PC-9 (cell line): Measurements from ENCODE around the gene ANKS1B.

Experiments
- EZH2 ChIP-seq: fragments of 200-600 bp; sonication (generic); IDR thresholded peaks from 2 replicates; pipeline ENCODE4 v1.8.0; 2017; ENCODE audit warnings: antibody characterized with exemption, low read depth
- TF ChIP-seq, protein P1 (sequence below): fragments of 200-600 bp; sonication (generic); conservative IDR thresholded peaks from 2 replicates; pipeline ENCODE4 v1.6.1; 2017; ENCODE audit warnings: mixed run types, antibody characterized with exemption, mild to moderate bottlenecking, moderate library complexity

GRCh38 chr12:98901189-98901588 lies 1083.5 kb downstream of the ANKS1B start:
- TF ChIP-seq, protein P1, sequence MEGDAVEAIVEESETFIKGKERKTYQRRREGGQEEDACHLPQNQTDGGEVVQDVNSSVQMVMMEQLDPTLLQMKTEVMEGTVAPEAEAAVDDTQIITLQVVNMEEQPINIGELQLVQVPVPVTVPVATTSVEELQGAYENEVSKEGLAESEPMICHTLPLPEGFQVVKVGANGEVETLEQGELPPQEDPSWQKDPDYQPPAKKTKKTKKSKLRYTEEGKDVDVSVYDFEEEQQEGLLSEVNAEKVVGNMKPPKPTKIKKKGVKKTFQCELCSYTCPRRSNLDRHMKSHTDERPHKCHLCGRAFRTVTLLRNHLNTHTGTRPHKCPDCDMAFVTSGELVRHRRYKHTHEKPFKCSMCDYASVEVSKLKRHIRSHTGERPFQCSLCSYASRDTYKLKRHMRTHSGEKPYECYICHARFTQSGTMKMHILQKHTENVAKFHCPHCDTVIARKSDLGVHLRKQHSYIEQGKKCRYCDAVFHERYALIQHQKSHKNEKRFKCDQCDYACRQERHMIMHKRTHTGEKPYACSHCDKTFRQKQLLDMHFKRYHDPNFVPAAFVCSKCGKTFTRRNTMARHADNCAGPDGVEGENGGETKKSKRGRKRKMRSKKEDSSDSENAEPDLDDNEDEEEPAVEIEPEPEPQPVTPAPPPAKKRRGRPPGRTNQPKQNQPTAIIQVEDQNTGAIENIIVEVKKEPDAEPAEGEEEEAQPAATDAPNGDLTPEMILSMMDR = no peak
- TF ChIP-seq EZH2 = no peak
